GM18517 (cell line): Measurements from ENCODE around the gene FGF9.

Source experiments
- ATAC-seq: cut with Tn5 transposase; IDR thresholded peaks from one replicate; pipeline ENCODE4 v1.9.1; 2021; ENCODE audit warnings: mild to moderate bottlenecking, moderate library complexity; ENCODE audit not compliant: unreplicated experiment

FGF9 gene

DNA sequence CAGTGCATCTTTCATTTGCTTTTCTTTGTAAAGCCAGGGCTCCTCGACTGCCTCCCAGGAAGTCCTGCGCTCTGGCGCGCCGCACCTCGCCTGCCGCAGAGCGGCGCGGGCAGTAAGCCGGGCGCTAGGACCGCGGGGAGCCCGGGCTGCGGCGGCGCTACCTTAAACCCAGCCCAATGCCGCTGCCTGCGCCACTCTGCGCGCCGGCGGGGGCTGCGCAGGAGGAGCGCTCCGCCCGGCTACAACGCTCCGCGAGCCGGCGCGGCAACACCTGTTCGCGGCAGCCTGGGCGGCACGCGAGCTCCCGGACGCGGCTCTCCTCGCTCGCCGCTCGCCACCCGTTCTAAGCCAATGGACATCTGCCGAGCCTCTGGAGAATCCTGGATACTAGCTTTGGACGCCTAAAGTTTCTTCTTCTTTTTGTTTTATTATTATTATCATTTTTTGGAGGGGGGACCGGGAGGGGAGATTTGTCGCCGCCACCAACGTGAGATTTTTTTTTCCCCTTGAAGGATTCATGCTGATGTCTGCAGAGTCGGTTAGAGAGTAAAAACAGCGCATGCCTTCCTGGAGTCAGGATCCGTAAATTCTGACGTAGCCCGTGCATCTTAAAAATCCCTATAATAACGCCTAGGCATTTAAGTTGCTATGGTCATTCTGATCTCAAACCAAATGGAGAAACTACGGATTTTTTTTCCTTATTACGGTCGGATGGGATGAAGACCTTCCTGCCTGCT lies at the start of gene FGF9:
Gene FGF9, plus strand, starts transcription at position 191 of the 737 bp plus-strand sequence. CDS start 840 bp downstream, outside the sequence.
- ATAC-seq: peak; percentile 64

DNA sequence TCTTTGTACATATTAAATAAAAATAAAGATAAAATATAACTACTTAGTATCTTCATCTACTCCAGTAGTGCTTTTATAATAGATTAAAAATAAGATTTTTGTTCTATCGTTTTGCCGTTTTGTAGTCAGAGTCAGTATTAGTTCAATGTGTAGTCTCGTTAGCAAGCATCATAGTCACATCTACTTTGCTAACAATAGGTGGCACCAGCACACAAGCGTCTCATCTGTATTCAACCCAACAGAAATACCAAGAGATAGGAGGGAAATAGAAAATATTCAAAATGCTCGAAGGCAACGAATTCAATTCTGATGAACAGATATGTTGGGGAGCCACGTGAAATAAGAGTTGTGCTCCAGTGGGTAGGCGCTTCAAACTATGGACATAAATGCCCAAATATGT lies 45.5 kb upstream of the FGF9 start:
- no peak for ATAC-seq

DNA sequence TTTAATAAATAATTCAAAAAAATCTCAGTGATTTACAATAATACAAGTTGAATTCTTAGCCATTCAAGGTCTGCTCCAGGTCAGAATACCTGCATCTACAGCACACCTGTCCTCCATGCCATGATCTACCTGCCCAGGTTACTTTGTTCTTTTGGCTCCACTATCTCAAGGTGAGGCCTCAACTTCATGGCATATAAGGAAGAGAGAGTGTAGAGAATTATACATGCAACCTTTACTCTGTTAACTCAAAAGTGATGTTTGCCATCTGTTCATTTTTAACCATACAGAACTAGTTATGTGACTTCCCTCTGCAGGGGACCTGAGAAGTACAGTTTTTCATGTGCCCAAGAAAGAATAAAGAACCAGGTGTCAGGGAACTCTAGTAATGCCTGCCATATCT lies 38.7 kb upstream of the FGF9 start:
- ATAC-seq: no peak

DNA sequence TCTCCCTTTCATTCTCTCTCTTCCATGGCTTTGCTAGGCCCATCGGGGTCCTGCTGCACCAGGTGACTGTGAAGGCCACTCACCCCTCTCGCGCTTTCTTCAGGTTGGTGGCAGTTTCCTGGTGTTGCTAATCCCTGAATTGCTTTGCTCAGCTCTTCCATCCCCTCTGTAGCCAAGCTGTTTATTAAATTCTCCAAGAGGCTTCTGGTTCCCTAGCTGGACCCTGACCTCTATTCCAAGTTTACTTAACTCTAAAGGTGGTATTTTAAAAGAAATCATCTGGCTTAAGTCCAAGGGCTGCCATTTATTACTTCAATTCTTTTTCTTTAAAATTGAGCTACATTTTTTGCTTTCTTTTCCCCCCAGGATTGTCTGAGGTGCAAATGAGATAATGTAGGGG lies 34.2 kb upstream of the FGF9 start:
- ATAC-seq: no peak

DNA sequence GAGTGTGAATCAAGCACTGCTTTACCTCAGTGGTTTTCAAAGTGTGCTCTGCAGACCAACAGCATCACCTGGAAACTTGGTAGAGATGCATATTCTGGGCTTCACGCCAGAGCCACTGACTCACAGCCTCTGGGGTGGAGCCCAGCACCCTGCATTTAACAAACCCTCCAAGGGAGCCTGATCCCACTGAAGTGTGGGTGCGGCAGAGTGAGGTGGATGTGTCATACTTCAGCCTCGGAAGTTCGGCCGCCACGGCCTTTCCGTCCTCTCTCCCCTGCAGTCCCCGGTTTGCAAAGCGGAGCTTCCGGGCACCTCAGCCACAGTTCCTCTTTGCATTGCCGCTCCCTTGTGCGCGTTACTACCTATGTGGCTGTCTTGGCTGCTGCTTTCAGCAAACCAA lies 33.6 kb upstream of the FGF9 start:
- no peak for ATAC-seq

DNA sequence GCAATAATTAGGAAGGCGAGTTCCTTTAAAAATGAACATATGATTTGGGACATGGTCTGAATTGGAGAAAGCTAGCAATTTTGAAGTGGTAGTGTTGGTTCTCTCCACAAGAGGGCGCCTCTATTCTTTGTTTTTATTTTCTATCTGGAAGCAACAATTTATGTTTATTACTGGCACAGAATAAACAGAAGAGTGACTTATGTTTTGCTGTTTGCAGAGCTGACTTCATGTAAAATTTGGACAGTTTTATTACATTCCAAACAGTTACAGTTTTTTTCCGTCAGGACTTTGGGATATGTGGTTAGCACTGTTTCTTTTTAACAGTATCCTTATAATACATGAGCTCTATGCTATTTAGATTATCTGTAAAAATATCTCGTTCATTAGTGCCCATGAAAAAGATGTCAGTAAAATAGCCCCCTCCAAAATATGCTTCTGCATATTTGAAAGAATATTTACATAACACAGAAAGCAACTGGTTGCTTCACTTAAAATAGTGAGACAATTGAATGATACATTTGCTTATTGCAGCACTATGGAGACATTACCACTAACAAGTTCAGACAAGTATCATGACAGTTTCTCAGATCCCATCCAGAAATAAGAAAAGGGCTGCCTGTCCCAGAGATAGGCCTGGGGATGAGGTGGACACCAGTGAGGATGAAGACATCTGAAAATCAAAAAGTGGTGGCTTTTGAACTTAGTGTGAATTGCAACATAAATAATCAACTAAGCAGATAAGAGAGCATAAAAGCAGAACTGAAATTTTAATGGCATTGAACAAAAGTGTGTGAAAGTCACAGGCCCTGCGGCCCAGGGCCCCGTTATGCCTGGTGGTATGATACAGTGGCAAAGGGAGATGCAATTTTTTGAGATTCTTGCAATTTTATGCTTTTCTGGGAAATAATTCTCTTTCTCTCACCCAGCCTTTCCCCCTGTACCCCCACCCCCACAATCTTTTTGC lies 32.3 kb upstream of the FGF9 start:
- ATAC-seq: no peak

DNA sequence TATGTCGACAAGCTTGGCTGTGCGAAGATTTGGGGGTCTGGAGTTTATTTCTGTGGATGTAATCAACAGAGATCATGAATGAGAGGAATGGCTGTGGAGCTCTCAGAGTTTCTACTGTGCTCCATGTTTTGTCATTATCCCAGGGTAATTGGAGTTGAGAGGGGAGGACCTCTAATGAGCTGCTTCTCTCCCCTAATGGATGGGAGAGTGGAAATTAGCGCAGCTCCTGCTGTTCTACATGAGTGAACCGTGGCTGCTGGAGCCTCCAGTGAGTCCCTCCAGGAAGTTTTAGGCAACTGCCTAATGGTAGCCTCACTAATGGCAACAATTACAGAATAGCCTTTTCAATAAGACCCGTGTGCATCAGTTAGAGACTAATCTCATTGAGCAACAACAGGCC lies 31.3 kb upstream of the FGF9 start:
- ATAC-seq: no peak

DNA sequence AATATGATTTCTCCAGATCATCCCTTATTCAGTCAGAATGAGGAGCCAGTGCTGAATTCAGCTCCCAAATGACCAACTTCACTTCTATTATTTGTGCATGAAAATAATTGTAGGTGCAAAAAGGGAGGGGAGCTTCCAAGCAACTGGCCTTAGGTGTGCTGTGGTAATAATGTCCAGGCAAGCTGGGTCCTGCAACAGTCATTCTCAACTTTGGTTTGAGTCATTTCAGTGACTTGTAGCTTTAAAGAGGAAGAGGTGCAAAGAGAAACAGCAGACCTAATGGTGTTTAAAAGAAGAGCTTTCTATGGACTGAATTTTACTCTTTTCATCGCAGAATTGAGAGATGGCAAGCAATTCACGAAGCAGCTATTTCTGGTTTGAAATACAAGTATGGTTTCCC lies 29.2 kb upstream of the FGF9 start:
- no peak for ATAC-seq

DNA sequence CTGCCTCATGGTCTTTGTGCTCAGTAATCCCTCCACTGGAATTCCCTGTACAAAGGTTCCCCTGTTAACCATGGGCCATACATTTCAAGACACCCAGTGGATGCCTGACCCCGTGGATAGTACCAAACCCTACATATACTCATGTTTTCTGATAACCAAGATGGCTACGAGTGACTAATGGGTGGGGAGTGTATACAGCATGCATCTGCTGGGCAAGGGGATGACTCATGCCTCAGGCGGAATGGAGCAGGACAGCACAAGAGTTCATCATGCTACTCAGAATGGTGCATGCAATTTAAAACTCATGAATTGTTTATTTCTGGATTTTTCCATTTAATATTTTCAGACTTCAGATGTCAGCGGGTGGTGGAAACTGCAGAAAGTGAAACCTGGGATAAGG lies 13.3 kb upstream of the FGF9 start:
- ATAC-seq: no peak

DNA sequence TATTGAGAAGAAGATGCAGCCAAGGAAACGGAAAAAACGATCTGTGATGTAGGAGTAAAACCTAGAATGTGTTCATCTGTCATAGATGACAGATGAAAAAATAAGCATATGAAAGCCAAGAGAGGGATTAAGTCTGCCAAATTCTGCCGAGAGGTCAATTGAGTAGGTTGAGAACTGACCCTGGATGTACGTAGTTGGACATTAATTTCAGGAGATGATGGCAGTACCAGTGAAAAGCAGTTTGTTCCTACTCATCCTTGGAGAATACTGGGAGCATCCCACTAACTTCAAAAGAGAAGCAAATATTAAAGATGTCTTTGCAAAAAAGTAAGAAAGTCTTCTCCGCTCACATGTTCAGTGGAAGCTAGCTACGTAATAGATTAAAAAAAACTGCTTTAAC lies 11.8 kb upstream of the FGF9 start:
- no peak for ATAC-seq

DNA sequence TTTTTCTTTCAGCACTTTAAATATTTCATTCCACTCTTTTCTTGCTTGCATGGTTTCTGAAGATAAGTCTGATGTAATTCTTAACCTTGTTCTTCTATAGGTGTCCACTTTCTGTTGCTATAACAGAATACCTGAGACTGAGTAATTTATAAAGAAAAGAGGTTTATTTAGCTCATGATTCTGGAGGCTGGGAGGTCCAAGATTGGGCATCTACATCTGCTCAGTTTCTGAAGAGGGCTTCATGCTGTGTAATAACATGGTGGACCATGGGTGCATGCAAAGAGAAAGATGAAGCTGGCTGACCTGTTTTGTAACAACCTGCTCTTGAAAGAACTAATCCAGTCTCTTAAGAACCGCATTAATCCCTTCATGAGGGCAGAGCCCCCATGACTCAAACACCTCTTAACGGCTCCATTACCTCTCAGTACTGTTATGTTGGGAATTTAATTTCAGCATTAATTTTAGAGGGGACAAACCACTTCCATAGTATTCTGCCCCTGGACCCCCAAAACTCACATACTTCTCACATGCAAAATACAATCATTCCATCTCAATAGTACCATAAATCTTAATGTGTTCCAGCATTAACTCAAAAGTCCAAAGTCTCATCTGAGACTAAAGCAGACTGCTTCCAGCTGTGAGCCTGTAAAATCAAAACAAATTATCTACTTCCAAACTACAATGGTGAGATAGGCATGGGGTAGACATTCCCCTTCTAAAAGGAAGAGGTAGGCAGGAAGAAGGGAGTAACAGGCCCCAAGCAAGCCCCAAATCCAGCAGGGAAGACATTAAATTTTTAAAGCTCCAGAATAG lies 9.6 kb upstream of the FGF9 start:
- no peak for ATAC-seq

DNA sequence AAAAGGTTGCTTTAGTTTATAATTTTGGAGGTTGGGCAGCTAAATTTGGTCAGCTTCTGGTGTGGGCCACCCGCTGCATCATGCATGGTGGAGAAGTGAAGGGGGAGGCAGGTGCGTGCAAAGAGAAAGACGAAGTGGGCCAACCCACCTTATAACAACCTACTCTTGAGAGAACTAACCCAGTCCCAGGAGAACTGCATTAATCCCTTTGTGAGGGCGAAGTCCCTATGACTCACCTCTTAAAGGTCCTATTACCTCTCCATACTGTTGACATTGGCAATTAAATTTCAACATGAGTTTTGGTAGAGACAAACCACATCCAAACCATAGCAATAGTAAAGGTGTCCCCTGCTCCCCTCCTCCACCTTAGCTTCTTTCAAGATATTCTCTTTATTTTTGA lies 7.7 kb upstream of the FGF9 start:
- no peak for ATAC-seq

DNA sequence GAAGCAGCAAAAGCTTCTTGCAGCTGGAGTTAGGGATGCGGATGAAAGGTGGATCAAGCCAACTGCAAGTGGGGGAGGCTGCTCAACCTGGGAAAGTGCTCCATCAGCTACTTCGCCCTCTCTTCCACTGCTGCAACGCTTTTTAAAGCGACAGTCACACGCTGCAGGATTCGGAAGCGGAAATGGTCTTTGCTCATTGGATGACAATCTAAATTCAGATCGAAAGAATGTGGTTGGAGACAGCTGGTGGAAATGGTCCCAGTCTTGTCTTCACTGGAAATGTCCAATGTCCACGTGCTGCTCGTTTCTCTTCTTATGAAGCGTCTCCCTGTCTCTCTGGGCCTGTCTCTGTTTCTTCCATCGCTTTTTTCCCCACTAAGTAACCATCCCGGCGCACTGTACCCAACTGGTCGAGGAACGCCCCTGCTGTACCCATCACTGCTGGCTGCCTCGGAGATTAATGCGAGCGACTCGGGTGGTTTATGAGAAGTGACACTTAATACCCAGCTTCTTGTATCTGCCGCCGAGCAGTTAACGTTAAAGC lies 2.1 kb upstream of the FGF9 start:
- ATAC-seq: no peak

DNA sequence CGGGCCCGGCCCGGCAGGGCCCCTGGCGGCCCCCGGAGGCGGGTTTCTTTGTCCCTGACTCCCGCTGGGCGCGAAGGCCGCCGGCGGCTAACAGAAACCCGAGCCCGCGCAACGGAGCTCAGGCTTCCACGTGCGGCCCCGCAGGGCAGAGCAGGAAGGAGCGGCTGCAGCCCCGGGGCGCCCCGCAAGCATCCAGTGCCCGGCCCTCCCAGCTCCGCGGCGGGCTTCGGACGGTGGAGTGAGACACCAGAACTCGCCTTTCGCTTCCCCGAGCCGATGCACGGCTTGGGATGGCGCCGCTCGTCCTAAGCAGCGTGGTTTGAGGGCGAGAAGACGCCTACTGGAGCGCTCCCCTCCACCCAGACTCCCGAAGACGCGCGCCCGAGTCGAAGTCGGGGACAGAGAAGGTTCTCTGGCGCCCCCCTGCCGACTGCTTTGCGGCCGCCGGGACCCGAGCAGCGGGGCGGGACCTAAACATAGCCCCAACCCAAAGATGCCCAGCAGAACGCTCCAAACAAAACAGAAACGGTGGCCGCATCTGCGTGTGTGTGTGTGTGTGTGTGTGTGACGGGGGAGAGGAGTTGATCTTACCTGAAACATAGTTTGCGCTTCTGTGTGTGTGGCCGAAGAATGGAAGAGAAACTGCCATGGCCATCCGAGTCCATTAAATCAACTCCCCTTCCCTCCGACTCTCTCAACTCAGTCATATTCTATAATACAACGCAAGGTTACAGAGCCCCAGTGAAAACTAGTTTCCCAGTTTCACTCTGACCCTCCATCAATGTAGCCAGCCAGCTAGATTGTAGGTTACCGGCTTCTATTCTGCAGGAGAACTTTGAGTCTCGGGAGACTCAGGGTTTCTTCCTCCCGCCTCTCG lies 629 bp upstream of the FGF9 start:
- ATAC-seq: peak; percentile 19

DNA sequence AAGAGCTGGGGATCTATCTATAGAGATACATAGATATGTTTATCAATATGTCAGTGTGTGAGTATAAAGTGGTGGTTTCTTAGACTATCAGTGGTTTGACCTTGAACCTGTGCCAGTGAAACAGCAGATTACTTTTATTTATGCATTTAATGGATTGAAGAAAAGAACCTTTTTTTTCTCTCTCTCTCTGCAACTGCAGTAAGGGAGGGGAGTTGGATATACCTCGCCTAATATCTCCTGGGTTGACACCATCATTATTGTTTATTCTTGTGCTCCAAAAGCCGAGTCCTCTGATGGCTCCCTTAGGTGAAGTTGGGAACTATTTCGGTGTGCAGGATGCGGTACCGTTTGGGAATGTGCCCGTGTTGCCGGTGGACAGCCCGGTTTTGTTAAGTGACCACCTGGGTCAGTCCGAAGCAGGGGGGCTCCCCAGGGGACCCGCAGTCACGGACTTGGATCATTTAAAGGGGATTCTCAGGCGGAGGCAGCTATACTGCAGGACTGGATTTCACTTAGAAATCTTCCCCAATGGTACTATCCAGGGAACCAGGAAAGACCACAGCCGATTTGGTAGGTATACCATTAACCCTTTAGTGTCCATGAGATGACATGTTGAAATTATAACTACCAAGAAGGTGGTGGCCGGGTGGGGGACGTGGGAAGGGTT lies 880 bp downstream of the FGF9 start:
- no peak for ATAC-seq

DNA sequence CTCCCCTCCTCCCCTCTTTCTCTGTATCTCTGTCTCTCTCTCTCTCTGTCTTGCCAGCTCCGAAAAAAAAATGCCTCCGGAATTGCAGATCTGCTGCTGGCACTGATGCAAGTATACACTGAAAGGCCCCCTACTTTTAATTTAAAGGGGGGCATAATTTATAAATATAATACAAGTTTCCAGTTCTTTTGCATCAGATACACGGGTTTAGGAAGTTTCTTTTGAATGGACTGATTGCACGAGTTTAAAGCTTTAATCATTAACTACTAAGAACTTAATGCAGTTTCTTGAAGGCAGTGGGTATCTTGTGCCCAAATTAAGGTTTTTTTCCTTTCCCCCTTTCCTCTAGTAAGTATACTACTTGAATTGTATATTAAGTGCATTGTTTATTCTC lies 1.4 kb downstream of the FGF9 start:
- ATAC-seq: no peak

DNA sequence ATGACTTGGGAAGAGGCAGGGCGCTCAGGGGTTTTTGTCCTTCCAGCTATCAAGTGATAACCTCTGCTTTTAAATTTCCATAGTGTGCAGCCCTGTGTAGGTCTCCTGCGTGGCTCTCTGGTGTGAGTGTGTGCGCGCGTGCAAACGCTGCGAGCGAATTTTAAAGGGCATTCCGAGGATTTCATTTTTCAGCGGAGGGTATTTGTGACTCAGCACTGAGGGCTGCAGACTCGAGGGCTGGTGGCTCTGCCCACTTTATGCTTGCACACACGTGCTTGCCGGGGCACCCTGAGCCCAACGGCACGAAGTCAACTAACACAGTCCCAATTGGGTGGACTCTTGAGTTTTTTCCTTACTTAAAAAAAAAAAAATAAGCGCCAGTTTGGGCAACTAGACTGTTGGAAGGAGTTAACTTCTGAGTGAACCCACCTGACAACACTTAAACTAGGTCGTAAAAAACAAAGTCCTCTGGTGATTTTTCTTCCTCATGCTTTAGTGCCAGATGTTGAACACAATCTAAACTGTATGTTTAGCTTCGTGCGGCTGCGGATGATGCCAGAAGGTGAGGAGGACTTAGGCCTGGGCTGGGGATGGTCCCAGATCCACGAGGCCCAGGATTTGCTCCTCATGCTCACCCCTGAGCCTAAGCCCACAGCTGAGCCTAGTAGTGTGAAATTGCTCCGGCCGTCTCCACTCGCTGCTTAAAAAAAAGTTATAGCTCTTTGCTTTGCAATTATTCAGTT lies 2.1 kb downstream of the FGF9 start:
- no peak for ATAC-seq

DNA sequence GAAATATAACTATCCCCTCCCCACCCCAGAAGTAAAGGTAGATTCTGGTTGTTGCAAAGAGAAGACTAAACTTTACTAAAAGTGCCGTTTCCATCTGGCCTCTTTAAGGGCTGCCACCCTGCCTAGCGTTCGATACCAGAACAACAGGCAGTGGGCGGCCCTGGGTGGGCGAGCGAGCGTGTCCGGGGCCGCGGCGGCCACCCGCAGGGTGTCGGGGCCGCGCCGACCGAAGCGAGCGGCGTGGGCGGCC lies 2.6 kb downstream of the FGF9 start:
- ATAC-seq: no peak
